DMS79 (cell line): ENCODE data around the gene COL19A1.

Experiments used
- DNase-seq: peaks from one replicate; lab custom pipeline; 2025; lab: John Stamatoyannopoulos, UW

The COL19A1 gene

DNA sequence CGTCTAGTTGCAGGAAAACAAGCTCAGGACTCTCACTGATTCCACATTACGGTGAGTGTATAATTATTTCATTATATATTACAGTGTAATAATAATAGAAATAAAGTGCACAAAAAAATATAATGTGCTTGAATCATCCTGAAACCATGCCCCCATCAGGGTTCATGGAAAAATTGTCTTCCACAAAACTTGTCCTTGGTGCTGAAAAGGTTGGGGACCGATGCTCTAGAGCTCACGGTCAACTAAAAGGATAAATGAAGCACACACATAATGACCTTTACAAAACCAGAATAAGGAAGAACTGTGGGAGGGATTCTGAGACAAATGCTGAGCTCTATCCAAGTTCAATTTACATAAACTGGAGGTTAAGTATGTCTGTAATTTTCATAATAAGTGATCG, 194.3 kb downstream of the COL19A1 start:
- DNase-seq: no peak

DNA sequence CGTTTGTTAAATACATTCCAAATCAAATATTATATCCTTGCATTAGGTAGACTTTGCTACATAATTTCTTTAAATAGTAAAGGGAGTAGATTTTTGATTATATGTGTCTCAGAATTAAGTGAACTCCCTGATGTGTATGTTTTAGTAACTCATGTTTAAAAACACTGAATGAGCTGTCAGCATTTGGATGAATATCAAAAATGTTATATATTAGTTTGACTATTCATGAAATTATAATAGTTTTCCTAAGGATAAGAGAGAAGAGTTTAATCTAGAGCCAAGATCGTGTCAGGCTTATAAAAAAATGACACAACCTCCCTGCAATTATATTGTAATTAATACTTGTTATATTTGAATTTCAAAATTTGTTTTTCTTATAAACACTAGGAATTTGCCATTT, 195.2 kb downstream of the COL19A1 start:
- no peak for DNase-seq

DNA sequence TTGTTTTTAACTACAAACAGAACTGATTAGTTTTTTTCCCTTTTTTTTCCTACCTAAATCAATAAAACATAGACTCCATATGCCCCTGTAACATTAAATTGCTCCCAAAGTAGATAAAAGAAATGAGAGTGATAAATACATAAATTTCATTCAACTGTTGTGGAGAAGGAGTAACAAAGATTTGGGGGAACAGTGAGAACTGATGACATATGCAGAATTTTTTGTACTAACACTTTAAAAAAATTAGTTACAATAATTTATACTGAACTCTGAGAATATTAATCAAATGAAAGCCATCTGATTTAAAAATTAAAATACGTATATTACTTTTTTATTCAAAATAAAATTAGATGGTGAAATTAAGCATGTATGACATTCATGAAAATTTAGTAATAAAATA, 195.7 kb downstream of the COL19A1 start:
- DNase-seq: no peak

DNA sequence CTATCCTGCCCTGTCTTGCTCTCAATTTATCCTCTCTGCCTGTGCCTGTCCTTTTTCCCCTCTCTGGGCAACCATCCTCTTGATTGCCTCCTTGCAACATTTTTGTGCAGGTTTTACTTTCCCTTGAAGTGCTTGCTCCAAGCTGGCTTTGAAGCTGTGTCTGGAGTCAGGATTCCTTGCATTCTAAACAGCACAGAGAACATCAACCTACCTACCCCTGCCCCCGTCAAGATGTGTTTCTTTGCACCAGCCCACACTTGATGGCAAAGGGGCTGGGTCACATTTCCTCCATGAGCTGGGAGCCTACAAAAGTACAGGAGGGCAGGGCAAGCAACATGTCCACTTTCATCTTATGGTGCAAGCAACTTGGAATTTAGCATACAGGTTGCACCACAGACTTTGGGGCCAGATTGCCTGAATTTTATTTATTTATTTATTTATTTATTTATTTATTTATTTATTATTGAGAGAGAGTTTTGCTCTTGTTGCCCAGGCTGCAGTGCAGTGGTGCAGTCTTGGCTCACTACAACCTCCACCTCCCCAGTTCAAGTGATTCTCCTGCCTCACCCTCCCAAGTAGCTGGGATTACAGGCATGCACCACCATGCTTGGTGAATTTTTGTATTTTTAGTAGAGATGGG, 206.3 kb downstream of the COL19A1 start:
- DNase-seq: no peak

DNA sequence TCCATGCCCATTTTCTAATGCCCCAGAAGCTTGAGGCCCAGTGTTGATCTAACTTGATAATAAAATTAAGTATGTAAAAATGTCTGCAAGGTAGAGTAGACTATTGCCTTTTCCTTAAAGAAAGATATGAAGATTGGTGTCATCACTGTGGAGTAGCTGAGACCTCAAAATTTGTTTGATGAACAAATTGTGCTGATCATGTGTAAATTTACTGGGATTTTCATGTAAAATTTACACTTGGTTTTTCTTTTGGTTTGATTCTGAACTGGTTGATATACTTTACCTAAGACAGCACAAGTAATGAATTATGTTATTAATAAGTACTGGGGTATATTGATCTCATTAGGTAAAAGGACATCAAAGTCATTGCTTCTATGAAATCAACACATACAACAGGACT, 207.3 kb downstream of the COL19A1 start:
- no peak for DNase-seq

DNA sequence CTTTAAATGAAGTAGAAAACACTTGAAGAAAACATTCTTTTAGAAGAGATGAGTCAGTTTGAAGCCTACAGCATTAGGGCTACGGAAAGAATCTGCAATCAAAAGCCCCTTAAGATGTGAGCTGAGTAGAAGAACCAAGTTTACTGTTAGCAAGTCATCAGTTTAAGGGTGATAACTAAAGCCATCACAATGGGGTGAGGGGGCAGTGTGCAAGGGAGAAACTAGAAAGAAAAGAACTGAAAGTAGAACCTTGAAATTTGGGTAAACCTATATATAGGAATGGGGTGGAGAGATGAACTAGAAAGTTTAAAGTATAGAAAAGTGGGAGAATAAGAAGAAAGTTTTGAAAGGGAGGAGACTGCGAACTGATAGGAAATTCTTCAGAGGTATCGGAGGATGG, 212.9 kb downstream of the COL19A1 start:
- no peak for DNase-seq

DNA sequence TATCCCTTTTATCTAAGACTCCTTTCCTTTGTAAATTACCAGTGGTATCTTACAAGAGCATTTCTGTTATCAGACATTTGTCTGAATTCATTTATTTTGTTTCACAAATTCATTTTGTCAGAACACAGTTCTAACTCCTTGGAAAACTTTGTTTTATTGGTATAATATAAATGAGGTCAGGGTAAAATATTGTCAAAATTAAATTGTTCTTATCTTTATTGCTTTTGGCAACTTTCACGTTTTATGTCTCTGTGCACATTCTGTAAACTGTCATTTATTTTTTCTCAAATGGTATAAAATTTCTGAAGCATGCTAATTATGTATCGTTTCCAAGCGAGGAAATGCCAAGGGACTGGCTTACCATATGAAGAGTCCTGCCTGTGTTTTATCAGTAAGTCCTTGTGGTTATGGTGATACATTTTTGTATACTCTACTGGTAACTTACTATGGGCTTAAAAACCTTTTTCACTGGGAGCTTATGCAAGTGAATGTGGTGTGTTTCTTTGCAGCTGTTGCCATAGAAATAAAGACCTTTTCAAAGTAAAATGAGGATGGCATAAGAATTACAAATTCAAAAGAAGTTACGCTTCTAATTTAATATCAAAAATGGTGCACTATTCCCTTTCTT, 214.2 kb downstream of the COL19A1 start:
- no peak for DNase-seq

DNA sequence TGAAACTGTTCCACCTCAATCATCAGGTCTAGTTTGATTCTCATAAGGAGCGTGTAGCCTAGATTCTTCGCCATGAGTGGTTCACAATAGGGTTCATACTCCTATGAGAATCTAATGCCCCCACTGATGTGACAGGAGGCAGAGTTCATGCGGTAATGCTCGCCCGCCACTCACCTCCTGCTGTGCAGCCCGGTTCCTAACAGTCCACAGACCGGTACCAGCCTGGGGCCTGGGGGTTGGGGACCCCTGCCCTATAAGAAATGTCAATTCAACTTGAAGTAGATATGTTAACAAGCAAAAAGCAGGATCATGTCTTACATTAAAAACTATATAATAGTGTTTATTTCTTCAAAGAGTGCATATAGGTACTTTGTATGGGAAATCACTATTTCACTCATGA, 216.5 kb downstream of the COL19A1 start:
- no peak for DNase-seq

DNA sequence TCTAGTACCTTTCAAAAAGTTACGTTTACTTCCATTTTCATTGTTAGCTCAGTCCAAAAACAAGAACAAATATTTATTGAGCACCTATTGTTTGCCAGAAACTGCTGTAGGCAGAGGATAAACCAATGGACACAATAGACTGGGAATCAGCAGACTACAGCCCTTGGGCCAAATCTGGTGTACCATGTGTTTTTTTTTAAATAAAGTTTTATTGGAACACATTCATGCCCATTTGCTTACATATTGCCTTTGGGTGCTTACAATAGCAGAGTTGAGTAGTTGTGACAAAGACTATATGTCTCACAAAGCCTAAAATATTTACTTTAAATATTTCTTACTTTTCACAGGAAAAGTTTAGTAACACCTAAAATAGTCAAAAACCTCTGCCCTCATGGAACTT, 220.4 kb downstream of the COL19A1 start:
- no peak for DNase-seq

DNA sequence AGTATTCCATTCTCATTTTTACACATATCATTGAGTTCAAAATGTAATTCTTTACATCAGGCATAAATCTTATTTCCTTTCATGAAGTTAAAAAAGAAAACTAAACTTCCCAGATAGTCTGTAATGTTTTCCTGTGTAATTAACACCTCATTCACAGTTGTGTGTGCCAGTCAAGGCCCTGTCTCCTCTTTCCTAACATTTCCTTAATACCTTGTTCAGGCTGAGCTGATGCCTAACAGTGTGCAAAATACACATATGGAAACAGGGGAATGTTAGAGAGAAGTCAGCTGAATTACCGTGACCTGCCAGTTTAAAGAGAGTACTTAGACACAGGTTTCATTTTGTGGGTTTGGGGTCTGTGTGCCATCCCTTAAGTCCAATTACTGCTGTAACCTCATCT, 227.8 kb downstream of the COL19A1 start:
- DNase-seq: no peak

DNA sequence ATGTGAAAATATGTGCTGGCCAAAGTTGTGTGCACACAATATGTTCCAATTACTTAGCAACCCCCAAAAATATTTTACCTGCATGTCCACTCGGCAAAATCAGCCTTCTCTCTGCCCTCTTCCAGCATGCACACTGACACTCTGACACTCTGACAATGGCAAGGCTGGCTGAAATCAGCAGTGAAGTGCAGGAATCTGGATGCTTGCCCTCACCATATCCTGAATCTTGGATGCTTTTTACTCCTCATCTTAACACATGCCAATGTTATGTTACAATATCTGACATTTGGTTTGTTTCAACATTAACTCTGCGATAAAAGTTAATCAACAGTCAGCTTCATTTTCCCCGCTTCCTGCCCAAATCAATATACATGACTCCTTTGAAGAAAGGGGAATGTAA, 233.4 kb downstream of the COL19A1 start:
- DNase-seq: no peak

DNA sequence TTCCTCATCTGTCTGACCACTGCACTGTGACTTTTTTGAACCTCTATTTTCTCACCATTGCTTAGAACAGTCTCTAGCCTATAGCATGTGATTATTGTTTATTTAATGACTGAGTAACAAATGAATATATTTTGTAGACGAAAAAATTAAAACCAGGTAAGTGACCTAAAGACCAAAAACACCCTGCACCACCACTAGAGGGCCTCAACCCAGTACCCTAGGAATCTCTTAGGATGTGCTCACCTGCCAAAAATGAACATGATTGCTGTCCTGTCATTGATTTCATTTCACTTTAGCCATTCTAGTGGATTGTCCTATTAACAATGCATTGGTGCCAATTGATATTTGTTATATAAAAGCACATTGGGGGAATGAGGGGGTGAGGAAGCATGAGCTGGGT, 237.4 kb downstream of the COL19A1 start:
- no peak for DNase-seq

DNA sequence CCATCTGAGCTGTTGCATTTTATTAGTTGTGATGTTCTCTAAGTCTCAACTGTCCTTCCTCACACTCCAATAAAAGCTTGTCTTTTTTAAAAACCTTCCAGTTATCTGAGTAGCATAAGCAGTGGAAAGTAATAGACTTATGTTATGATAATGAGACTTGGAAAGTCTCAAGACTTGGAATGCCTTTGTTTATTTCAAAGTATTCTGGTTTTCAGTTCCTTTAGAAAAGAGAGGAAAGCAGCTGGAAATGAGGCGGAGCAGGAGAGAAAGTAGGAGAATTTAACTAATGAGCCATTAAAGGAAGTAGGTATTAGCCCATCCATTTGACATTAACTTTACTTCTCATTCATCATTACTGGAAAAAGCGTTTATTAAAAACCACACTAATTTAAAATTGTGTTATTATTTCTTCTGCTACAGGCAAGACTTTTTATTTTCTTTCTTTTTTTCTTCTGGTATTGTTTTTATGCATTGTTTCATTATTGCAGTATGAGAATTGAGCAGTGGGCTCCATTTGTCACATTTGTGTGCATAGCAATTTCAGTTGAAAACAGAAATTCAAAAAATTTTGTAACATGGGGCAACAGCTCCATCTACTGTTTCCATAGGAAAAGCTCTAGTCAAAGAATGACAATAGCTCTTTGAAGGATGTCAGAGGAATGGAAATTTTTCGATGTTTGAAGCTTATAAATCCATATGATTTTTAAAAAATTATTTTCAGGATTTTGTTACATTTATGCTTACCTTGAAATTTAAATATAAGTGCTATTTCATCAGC, 241.7 kb downstream of the COL19A1 start:
- no peak for DNase-seq

DNA sequence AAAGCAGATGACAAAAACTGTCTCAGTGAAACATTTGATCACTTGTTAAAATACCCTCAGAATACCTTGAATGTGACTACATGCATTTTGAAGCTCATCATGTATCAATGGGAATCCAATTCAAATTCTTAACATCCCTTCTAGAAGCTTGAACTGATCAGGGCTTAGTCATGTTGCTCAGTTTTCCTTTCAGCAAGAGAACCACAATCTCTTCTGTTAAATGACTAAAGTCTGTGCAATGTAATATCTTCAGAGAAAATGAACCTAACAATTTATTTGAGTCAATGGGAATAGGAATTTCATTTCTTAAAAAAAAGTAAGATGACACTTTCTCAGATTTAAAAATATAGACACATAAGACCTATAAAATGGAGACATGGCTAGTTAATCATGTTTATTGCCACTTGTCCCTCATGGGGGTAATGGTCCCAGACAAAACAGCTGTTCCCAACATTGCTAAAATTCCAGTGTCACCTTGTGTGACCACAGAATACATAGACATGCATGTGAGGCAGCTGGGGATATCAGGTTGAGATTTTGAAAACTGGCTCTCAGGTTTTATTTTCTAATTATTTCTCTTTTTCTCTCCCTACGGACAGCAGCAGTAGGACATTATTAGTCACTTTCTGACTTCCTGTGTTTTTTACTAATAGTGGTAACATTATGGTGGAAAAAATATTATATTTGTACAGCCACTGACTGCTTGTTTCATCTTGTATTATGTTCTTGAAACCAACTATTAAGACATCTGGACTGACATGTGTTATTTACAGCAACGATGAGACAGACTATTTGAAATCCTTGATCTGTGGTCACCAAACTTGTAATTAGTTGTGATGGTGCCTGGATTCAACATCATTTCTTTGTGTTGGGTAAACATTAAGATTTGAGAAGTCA, 244.0 kb downstream of the COL19A1 start:
- no peak for DNase-seq

DNA sequence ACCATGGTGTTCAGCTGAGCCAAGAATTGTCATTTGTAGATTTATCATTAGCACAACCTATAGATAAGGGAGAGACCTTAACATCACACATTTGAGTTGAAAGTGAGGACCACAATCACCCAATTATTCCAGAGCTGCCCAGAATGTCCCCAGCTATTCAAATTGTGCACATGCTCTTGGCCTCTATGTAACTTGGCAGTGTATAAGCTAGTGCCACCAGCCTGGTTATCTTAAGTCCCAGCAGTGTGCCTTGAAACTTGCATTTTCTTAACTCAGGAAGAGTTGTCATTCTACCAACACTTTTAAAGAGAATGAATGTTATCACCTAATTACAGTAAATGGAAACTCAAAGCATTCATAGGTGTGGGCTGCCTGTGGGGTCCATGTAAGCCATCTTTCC, 245.4 kb downstream of the COL19A1 start:
- no peak for DNase-seq

DNA sequence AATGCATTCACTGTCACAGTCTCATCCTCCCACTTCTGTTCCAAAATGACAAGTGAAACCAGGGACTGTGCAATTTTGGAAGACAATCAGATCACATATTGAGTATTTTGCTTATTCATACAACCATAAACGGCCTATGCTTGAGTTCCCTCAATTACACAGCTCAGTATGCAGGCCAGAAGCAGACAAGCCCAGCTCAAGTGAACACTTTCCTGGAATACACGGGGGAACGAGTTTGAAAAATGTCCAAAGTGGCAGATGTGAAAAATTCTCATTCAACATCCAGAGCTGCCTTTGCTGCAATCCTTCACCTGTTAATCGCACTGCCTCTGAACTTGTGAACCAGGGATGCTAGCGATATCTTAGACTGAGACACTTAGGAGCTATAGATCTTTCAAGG, 246.4 kb downstream of the COL19A1 start:
- DNase-seq: no peak

DNA sequence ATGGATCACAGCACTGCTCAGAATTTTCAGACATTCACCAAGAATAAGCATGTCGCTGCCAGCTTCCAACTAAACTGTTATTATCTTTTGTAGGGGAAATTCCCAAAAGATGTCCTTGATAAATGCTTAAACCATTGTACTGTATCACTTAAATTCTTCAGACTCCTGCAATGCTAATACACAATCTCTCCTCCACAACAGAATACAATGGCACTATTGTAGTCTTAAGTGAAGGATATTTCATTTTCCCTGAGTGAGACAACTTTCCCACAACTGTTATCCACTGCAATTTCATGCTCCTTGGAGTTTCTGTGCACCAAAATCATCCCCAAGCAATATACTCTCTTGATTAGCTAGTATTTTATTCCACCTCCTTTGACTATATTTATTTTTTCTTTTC, 246.8 kb downstream of the COL19A1 start:
- DNase-seq: no peak

DNA sequence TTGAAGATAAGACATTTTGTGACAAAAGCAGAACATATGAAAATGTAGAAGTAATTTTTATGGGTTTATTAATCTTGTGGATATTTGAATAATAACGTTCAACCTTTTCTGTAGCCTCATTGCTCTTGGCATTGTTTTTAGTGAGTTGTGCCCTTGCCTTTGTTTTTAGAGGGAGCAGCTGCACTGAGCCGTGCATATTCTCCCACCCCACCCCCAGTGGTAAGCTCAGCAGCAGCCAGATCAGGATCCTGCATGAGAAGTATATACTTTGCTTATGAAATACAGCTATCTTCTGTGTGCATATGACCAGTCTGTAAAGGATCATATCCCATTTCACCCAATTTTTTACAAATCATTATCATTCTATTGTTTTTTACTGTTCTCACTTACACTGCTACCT, 252.3 kb downstream of the COL19A1 start:
- DNase-seq: no peak

DNA sequence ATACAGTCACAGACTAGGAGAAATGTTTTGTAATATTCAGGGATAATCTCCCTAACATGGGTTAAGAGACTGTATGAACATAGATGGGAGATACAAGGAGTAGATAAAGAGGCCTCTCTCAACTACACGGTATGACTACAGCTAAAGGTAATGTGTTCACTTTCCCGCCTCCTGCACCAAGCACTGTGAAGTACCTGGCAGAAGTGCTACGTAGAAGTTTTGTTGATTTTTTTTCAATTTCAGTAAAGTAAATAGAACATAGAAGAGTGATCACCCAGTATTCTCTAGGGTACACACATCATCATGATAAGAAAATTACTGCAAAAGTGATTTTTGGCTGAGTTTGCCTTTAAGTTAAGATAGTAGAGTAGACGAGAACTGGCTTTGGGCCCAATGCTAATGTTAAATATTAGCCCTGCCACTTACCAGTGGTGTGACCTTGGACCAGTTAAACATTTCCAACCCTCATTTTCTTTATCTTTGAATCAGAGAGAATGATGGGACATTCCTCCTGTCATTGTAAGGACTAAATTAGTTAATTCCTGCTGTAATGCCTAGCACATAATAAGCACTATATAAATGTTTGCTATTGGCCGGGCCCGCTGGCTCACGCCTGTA, 253.0 kb downstream of the COL19A1 start:
- DNase-seq: no peak

DNA sequence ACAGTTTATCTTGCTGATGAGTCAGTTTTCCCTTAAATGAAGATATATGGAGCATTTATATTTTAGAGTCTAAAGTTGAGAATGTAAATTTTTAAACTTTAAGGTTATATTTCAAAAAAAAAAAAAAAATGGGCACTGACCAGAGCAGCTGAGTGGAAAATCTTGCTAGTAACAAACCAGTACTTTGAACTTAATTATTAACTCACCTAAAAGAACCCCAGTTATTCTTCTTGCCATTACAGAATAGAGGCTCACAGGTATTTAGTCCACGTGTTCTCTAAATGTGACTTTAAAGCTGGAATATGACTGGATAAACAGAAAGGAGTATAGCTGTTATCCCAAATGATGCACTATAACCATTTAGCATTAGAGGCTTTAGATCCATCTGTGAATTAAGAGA, 258.1 kb downstream of the COL19A1 start:
- DNase-seq: no peak

DNA sequence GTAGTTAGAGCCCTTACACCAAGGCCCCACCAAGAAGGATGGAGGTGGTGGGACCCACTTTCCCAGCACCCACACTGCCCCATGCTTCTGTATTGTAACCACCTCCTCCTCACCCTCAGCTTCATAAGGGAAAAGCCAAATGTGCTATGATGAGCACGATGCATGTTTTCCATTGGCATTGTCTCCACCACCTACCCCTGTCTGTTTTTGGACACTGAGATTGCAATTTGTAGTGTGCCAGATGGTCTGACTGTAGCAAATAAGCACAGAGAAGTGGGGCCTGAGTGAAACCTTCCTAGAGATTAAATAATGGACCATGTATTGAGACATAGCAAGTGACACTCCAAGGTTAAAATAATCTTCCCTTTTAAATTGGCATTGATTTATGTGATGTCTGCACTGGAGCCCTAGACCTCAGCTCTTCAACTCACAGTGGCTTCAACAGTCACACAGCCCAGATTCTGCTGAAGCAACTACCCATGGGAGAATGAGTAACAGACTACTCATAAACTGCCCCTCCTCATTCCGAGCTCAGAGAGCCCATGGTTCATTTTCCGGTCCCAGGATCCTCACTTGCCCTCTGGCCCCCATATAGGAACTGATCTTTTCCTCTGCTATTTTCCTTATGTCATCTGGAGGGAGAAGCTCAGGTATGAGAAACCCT, 258.7 kb downstream of the COL19A1 start:
- DNase-seq: no peak
